8988T (cell line): ENCODE measurements around the gene MFSD12.
A peak's percentile ranks its signal among the peaks of the same experiment; 100 is the strongest.

ENCODE experiments used
- DNase-seq: peaks from one replicate; pipeline ENCODE4 v3.0.0; 2011

Gene MFSD12

GRCh38 chr19:3505598-3506383, 51.6 kb downstream of the MFSD12 start, which contains the start of gene FZR1:
TSS of gene FZR1 (plus strand) at chr19:3506311. CDS start at chr19:3522990, 16,679 bp downstream.
- peak; percentile 92 for DNase-seq

GRCh38 chr19:3504735-3505134, 52.7 kb downstream of the MFSD12 start:
- no peak for DNase-seq

- DNase-seq = no peak
These were observed 54.3 kb downstream of the MFSD12 start for GRCh38 chr19:3503036-3503572.

GRCh38 chr19:3501780-3502179, 55.6 kb downstream of the MFSD12 start:
- no peak for DNase-seq

GRCh38 chr19:3500429-3501101, 56.8 kb downstream of the MFSD12 start, which contains the start of gene DOHH:
TSS of gene DOHH (minus strand) at chr19:3500674. CDS start at chr19:3496814, 3,860 bp downstream.
- DNase-seq = peak; percentile 98

GRCh38 chr19:3499738-3500428, 57.5 kb downstream of the MFSD12 start:
- DNase-seq = no peak

GRCh38 chr19:3497757-3498520, 59.4 kb downstream of the MFSD12 start:
- DNase-seq = no peak

GRCh38 chr19:3496392-3497273, 60.8 kb downstream of the MFSD12 start:
- DNase-seq = no peak

- DNase-seq = no peak
These were observed 62.8 kb downstream of the MFSD12 start for GRCh38 chr19:3494559-3494958.
